ENCODE measurements around the gene TNNI3K.

- TF ChIP-seq REST (IDR thresholded peaks at IDR 0.05; ENCODE audit: insufficient replicate concordance, low read depth) (no peak), CTCF (IDR thresholded peaks at IDR 0.05; ENCODE audit: insufficient read depth, low read length) (no peak), GABPA (IDR thresholded peaks at IDR 0.05; ENCODE audit: low read depth) (no peak)
These were observed 250.8 kb downstream of the TNNI3K start for GRCh38 chr1:74486036-74486435.

All from HL-60 (cell line).